HepG2 (cell line): ENCODE results near the gene CCNT2. TPM values are rescaled to one million over a fixed set of nuclear protein-coding genes. Genes with fewer than 3 reads are reported as not detected.
A peak's percentile ranks its signal among the peaks of the same experiment; 100 is the strongest.

Experiments used
- ATAC-seq: fragments of 200-7000 bp; cut with Tn5 transposase; 3 replicates; pipeline ENCODE4 v1.9.1; 2020; ENCODE audit warnings: mild to moderate bottlenecking, moderate library complexity
- BruUV-seq: library from RNA; stranded (reverse); fragments of 400-500 nt; replicated peaks from 2 replicates; lab custom pipeline; 2021; lab: Mats Ljungman, UMichigan
- CTCF ChIA-PET: fragments of 300-600 bp; formaldehyde crosslinking; extraction: SDS; loops from one replicate; lab custom pipeline; 2021; ENCODE audit warnings: low total read pairs, inconsistent platforms, low intra/inter-chr PET ratio; lab: Yijun Ruan, JAX
- POLR2A ChIA-PET: fragments of 350-600 bp; sonication (Branson Sonifier 250); formaldehyde crosslinking; loops from one replicate; lab custom pipeline; 2020; ENCODE audit warnings: antibody characterized with exemption, inconsistent platforms; lab: Yijun Ruan, JAX
- DNase-seq: peaks from one replicate; pipeline ENCODE4 v3.0.0-alpha.2; 2015; ENCODE audit warnings: low spot score
- FAIRE-seq: peaks from 3 replicates; lab custom pipeline; 2011; peaks lifted over from hg19 to GRCh38; lab: Jason Lieb, UNC
- H2AFZ ChIP-seq: one replicate; pipeline ENCODE4 v1.6.1; 2011; ENCODE audit warnings: low read length, inconsistent platforms
- H3K27ac ChIP-seq: fragments of 300-600 bp; 3 replicates; pipeline ENCODE4 v1.8.0; 2011; ENCODE audit warnings: mixed run types, mild to moderate bottlenecking, mixed read lengths, low read length, inconsistent platforms; ENCODE audit not compliant: insufficient read depth; ENCODE audit errors: extremely low read length
- H3K27me3 ChIP-seq, 2 experiments: fragments of 200-600 bp in 1 of 2; 2 replicates in 1 of 2; 3 replicates in 1 of 2; pipeline versions ENCODE4 v1.6.0 to v1.8.0; 2011; ENCODE audit warnings: low read length in 2 of 2, mild to moderate bottlenecking in 2 of 2, moderate library complexity in 2 of 2, inconsistent platforms in 1 of 2; ENCODE audit not compliant: insufficient read depth in 2 of 2, control insufficient read depth in 1 of 2
- H3K36me3 ChIP-seq, 2 experiments: fragments of 200-600 bp in 1 of 2; replicated peaks in 1 of 2; 2 replicates in 1 of 2; 3 replicates in 1 of 2; pipeline versions ENCODE4 v1.5.1 to v1.8.0; 2011; ENCODE audit warnings: low read length in 2 of 2, inconsistent platforms in 1 of 2; ENCODE audit not compliant: insufficient read depth in 2 of 2, control insufficient read depth in 1 of 2
- H3K4me1 ChIP-seq: 2 replicates; pipeline ENCODE4 v1.5.1; 2012; ENCODE audit warnings: low read length, inconsistent platforms; ENCODE audit not compliant: insufficient read depth
- H3K4me2 ChIP-seq: 2 replicates; pipeline ENCODE4 v1.6.0; 2011; ENCODE audit warnings: low read depth, low read length, inconsistent platforms
- H3K4me3 ChIP-seq, 3 experiments: fragments of 200-600 bp in 1 of 3; sonication (generic), shearing (Covaris generic) in 1 of 3; replicated peaks in 1 of 3; 2 replicates each; pipeline ENCODE4 v1.5.1; 2011 to 2016; ENCODE audit warnings: low read length in 3 of 3, inconsistent platforms in 2 of 3, low read depth in 2 of 3, mild to moderate bottlenecking in 2 of 3, control low read depth in 1 of 3, mixed read lengths in 1 of 3; ENCODE audit not compliant: insufficient read depth in 1 of 3
- H3K79me2 ChIP-seq: one replicate; pipeline ENCODE4 v1.6.1; 2011; ENCODE audit warnings: low read length, inconsistent platforms; ENCODE audit not compliant: insufficient read depth
- H3K9ac ChIP-seq: 2 replicates; pipeline ENCODE4 v1.6.0; 2011; ENCODE audit warnings: mild to moderate bottlenecking, low read depth, low read length, inconsistent platforms; ENCODE audit not compliant: insufficient read depth
- H3K9me3 ChIP-seq: 2 replicates; pipeline ENCODE4 v1.5.1; 2012; ENCODE audit warnings: mild to moderate bottlenecking, low read length
- H4K20me1 ChIP-seq: 2 replicates; pipeline ENCODE4 v1.6.0; 2011; ENCODE audit warnings: inconsistent platforms, mild to moderate bottlenecking, low read length, moderate library complexity; ENCODE audit not compliant: insufficient read depth
- BHLHE40 ChIP-seq: IDR thresholded peaks from 2 replicates; pipeline ENCODE4 v1.6.1; 2011; ENCODE audit warnings: low read length, improper control_type of control experiment
- ERF ChIP-seq: IDR thresholded peaks from 2 replicates; pipeline ENCODE4 v1.6.1; 2018; ENCODE audit warnings: missing biosample characterization, missing genetic modification reagents
- HNRNPUL1 ChIP-seq: fragments of 200-400 bp; formaldehyde crosslinking; IDR thresholded peaks from 2 replicates; pipeline ENCODE4 v1.6.1; 2017; ENCODE audit warnings: low read depth, mild to moderate bottlenecking, low read length, moderate library complexity
- MTERF4 ChIP-seq: sonication (generic); formaldehyde crosslinking; IDR thresholded peaks from 2 replicates; pipeline ENCODE4 v1.8.0; 2023; ENCODE audit warnings: mild to moderate bottlenecking, missing genetic modification reagents
- NFE2L2 ChIP-seq: fragments of 150-350 bp; IDR thresholded peaks from 2 replicates; pipeline ENCODE4 v1.6.1; 2014; ENCODE audit warnings: low read length
- SMC3 ChIP-seq: IDR thresholded peaks from 2 replicates; pipeline ENCODE4 v1.6.1; 2011; ENCODE audit warnings: low read length, improper control_type of control experiment
- STAG1 ChIP-seq: sonication (generic); formaldehyde crosslinking; IDR thresholded peaks from 2 replicates; pipeline ENCODE4 v1.4.0; 2020; ENCODE audit warnings: missing genetic modification reagents
- TAF1 ChIP-seq: sonication (generic); formaldehyde crosslinking; IDR thresholded peaks from 2 replicates; pipeline ENCODE4 v1.4.0; 2020; ENCODE audit warnings: missing genetic modification reagents
- ZNF496 ChIP-seq: sonication (generic); formaldehyde crosslinking; IDR thresholded peaks from 2 replicates; pipeline ENCODE4 v1.8.1; 2023; ENCODE audit warnings: mild to moderate bottlenecking, moderate library complexity, missing genetic modification reagents; ENCODE audit not compliant: insufficient replicate concordance
- ZNF562 ChIP-seq: sonication (generic); formaldehyde crosslinking; IDR thresholded peaks from 2 replicates; pipeline ENCODE4 v1.8.0; 2022; ENCODE audit warnings: missing genetic modification reagents, borderline replicate concordance
- in situ Hi-C: cut with HindIII; loops from 2 replicates; pipeline ENCODE4 v1.10.0; 2017; ENCODE audit warnings: low pct_unique_long_range_greater_than_20kb; ENCODE audit not compliant: extremely low pct_ligation_motif_present
- intact Hi-C: fragments of 100-400 bp; cut with micrococcal nuclease; formaldehyde crosslinking; loops from one replicate; pipeline ENCODE4 v1.10.0; 2022; ENCODE audit not compliant: unreplicated experiment
- polyA plus RNA-seq, 8 experiments: library from polyadenylated mRNA; depleted of rRNA in 3 of 8; stranded (reverse) in 7 of 8; unstranded in 1 of 8; fragments of >200 nt; fragmentation: Illumina TruSeq in 4 of 8; extraction: Trizol in 4 of 8; gene quantifications; 2 replicates each; pipeline versions ENCODE4 v1.2.1 to v1.2.3, GENCODE V29; 2011 to 2016; ENCODE audit warnings: low read depth in 4 of 8, missing spikeins in 1 of 8, mixed read lengths in 1 of 8; ENCODE audit not compliant: insufficient read depth in 1 of 8
- total RNA-seq, 5 experiments: library from RNA; depleted of rRNA; stranded (reverse); fragments of >200 nt; fragmentation: Illumina TruSeq; extraction: Trizol; gene quantifications; 2 replicates each; pipeline ENCODE4 v1.2.3, GENCODE V29; 2016; ENCODE audit warnings: low read depth in 1 of 5

The CCNT2 gene
- total and polyA plus RNA-seq, 2 of the 13 experiments (the other 11 are each of a cell fraction or from before 2014, with no cell fraction given) = 22.1 to 34.4 TPM

GRCh38 chr2:134897932-134898331 is 20.7 kb upstream of the CCNT2 start:
- DNase-seq (no peak), ATAC-seq (no peak), FAIRE-seq (peak; percentile 39)
- in situ Hi-C loops (loop anchor here (5.0 kb wide), 2 partner anchors 116 to 436 kb away; no protein-coding TSS in a partner anchor), intact Hi-C loops (loop anchor here (1.0 to 5.0 kb wide), 3 partner anchors 116 to 437 kb away; no protein-coding TSS in a partner anchor)
- no peak for TF ChIP-seq ZNF496
- 0 out of 2 replicates have a peak, but pooled peaks have one; percentile 28 for TF ChIP-seq HNRNPUL1
- TF ChIP-seq MTERF4 = no peak
- peak; percentile 49 for TF ChIP-seq STAG1 (CRISPR knock-in tag)
- no peak for TF ChIP-seq TAF1
- no peak for TF ChIP-seq BHLHE40
- peak; percentile 20; the same call in 1 of the 2 replicates for TF ChIP-seq SMC3
- TF ChIP-seq ZNF562 (CRISPR knock-in tag) = no peak
- no peak for TF ChIP-seq ERF (CRISPR knock-in tag)
- no peak for TF ChIP-seq NFE2L2
- H3K27ac ChIP-seq = no peak overlapping the region
- no TSS peak for BruUV-seq
- no peaks in the 10 kb centered on the region for H4K20me1 ChIP-seq
- H3K36me3 ChIP-seq = no peaks in the 10 kb centered on the region
- POLR2A ChIA-PET = no interaction called here
- H3K79me2 ChIP-seq = no peaks in the 10 kb centered on the region
- H3K4me2 ChIP-seq = no peak overlapping the region
- peaks cover 9% of the 10 kb centered on the region for H3K4me1 ChIP-seq
- H3K9me3 ChIP-seq = no peaks in the 10 kb centered on the region
- no peak overlapping the region for H3K9ac ChIP-seq
- CTCF ChIA-PET = interaction anchor here (1.1 to 4.4 kb wide), 3 partner anchors 115 to 437 kb away, joined by 5 to 28 read pairs (median 5); no protein-coding TSS in a partner anchor
- H2AFZ ChIP-seq = no peak overlapping the region
- no peak overlapping the region for H3K4me3 ChIP-seq
- no peaks in the 10 kb centered on the region for H3K27me3 ChIP-seq
